GM21447 (cell line): Measurements from ENCODE around the gene ITSN2.
"Not testable (repeated sequence)": the region's sequence is repeated elsewhere in the genome, so short reads cannot be mapped to it uniquely, and the experiment has no call there.

Experiments used
- ATAC-seq: cut with Tn5 transposase; IDR thresholded peaks from one replicate; pipeline ENCODE4 v1.9.1; 2021; ENCODE audit not compliant: unreplicated experiment

The ITSN2 gene

DNA sequence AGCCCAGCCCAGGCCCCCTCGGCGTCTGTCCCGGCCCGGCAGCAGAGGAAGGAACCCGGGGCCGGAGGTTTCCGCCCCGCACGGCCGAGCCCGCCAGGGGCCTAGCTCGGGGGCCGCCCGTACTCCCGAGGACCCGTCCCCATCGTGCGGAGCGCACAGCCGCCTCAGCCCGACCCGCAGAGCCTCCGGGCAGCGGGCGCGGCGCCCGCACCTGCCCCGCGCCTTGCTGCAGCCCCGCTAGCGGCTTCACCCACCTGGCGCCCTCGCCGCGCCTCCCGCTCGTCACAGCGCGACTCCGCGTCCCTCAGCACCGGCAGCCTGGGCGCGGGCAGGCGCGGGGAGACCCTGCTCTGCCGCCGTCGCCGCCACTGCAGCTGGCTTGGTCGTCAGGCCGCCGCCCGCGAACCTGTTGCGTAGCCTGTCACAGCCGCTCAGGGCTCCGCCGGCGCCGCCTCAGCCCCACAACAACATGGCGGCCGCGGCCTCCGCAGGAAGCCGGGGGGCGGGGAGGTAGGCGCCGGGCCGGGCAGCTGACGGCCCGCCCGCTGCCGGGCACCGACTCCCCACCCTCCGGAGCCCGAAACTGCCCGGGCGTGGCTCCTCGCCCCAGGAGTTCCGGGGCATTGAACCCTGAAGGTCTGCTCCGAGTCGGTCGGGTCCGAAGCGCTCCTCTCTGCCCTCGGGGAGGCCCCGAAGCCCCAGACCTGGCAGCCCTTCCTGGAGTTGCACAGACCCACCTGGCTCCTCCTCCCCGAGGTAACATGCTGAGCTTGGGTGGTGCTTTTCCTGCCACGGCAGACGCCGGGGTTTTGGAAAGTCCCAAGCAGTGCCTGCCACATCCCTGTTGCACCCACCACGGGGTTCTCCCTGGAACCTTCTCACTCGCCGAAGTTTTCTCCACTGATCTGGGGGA is at the start of gene ITSN2:
TSS of gene ITSN2 (minus strand) at position 487 of the 913 bp plus-strand sequence. CDS start 32,454 bp downstream, outside the sequence.
- ATAC-seq: peak; percentile 66

DNA sequence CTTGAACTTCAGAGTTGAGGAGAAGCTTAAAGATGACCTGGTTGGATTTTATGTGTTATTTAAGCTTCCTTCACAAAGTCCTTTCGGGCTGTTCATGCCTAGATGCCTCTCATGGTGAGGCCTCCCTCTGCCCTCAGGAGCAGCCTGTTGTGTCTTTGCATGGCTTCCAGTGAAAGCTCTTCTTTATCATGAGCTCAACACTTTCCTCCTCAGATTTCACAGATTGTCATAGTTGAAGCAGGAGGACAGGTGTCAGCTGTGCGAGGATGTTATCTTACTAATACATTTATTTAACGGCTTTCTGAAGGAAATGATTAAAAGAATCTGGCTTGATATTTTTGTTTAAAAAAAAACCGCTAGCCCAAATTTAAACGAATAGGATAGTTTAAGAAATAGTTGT is 48.8 kb upstream of the ITSN2 start:
- ATAC-seq: no peak

DNA sequence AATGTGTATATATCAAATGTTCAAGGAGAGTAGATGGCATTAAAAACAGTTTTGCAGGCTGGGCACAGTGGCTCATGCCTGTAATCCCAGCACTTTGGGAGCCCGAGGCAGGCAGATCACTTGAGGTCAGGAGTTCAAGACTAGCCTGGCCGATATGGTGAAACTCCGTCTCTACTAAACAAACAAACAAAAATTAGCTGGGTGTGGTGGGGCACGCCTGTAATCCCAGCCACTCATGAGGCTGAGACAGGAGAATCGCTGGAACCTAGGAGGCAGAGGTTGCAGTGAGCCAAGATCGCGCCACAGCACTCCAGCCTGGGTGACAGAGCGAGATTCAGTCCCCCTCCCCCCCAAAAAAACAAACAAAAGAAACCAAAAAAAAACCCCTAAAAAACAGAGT is 48.4 kb upstream of the ITSN2 start:
- ATAC-seq: not testable (repeated sequence)

DNA sequence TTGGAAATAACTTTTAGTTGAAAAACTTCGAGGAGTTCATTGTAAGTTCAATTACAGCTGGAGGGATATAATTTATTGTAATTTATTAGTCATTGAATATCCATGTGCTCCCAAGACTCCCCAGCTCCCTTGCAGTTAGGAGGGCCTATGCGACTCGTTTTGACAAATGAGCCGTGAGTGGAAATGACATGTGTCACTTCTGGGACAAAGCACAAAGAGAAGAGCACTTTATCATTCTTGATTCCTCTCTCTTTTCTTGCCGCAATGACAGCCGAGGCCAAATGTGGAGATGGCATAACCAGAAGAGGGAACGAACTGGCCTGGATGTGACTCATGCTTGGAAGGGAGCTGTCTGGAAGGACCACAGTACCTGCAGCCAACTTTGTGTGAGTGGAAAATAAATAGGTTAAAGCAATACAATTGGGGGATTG is 44.2 kb upstream of the ITSN2 start:
- no peak for ATAC-seq

DNA sequence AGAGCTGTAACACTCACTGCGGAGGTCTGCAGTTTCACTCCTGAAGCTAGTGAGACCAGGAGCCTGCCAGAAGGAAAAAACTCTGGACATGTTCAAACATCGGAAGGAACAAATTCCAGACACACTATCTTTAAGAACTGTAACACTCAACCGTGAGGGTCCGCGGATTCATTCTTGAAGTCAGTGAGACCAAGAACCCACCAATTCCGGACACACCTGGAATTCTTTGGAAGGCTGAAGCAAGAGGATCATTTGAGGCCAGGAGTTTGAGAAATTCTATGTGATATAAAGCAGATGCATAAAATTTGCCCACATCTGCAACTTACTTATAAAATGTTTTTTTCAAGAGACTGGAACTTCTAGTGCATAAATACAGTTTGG is 43.5 kb upstream of the ITSN2 start:
- ATAC-seq: no peak

DNA sequence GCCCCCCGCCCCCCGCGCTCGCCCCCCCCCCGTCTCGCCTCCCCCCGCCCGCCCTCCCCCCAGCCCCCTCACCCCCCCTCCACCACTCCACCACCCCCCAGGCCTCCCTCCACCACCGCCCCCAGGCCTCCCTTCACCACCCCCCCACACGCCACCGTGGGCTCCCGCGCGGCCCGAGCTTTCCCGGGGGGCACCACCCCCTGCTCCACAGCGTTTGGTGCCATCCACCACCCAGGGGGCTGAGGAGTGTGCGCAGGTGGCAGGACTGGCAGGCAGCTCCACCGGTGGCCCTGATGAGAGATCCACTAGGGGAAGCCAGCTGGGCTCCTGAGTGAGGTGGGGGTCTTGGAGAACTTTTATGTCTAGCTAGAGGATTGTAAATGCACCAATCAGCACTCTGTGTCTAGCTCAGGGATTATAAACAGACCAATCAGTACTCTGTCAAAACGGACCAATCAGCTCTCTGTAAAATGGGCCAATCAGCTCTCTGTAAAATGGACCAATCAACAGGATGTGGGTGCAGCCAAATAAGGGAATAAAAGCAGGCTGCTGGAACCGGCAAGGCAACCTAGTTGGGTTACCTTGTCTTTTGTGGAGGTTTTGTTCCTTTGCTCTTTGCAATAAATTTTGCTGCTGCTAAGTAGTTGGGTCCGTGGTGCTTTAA is 43.0 kb upstream of the ITSN2 start:
- no peak for ATAC-seq

DNA sequence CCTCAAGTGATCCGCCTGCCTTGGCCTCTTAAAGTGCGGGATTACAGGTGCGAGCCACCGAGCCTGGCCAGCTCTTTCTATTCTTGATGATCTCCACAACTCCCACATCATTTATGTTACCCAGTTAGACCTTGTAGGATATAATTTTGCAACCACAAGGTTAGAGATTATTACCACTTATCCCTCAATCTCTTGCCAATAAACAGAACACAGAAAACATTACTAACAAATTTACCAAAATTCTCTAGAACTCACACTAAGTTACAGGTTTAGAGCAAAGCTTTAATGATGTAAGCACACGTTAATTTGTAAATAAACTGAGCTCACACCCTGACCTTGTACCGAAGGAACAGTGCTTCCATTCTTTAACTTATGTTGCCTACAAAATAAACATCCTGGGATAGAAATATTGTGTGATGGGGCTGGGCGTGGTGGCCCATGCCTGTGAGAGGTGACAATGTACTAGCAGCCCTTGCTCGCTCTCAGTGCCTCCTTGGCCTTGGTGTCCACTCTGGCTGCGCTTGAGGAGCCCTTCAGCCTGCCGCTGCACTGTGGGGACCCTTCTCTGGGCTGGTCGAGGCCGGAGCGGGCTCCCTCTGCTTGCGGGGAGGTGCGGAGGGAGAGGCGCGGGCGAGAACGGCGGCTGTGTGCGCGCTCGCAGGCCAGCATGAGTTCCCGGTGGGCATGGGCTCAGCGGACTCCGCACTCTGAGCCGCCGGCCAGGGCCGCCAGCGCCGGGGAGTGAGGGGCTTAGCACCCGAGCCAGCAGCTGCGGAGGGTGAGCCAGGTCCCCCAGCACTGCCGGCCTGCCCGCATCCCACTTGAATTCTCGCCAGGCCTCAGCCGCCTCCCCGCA is 42.1 kb upstream of the ITSN2 start:
- ATAC-seq: no peak

DNA sequence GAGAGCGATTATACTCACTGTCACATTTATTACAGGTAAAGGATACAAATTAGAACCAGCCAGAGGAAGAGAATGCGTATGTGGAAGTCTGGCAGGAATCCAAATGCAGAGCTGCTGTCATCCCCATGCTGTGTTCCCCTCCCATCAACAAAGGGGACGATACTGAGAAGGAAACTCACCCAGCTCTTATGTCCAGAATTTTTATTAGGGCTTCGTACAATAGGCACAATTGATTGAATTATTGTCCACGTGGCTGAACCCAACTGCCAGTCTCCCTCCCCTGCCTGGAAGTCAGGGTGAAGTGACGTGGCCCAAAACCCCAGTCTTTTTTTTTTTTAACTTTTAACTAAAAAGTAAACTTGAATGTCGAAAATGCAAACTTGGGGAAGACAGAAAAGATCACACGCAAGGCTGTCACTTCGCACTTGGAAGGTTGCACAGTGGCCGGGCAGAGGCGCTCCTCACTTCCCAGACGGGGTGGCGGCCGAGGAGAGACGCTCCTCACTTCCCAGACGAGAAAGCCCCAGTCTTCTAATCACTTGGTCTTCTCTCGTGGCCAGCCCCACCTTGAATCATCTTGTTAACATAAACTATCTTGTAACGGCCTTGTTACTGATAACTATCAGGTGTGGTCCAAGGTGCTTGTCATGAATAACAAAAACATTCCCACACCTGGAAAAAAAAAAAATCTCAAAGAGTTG is 40.0 kb upstream of the ITSN2 start:
- ATAC-seq: no peak

DNA sequence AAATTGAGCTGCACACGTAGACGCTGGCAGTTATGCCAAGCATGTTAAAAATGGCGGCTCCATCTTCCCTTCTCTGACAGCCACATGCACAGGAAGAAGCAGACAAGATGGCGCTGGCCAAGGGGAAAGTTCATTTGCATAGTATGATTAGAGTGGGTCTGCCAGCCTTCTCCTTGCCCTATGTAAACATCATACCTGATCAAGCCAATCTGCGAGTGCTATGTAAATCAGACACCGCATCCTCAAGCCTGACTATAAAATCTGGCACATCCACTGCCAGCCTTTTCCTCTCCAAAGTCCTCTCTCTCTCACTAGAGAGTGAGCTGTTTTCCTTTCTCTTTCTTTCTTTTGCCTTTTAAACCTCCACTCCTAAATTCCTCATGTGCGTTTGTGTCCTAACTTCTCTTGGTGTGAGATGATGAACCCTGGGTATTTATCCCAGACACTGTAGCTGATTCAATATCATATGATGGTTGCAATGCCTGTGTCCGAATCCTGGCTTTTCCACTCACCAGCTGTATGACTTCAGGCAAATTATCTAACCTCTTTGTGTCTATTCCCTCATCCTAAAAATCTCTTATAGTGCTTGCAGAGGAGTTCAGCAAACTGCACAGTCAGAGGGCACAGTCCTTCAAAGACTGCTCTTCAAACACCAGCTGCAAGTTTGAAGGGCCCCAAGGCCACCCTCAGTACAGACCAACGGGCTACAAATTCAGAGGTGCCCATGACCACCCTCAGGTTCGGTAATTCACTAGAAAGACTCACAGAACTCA is 39.3 kb upstream of the ITSN2 start:
- no peak for ATAC-seq

DNA sequence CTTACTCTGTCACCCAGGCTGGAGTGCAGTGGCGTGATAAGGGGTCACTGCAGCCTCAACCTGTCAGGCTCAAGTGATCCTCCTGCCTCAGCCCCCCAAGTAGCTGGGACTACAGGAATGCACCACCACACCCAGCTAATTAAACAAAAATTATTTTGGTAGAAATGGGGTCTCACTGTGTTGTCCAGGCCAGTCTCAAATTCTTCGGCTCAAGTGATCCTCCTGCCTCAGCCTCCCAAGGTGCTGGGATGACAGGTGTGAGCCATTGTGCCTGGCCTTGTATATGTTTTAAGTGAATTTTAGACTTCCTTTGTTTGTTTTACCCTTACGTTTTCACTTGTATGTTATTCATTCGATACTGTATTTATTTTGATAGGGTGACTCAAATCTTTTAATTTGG is 34.7 kb upstream of the ITSN2 start:
- no peak for ATAC-seq

DNA sequence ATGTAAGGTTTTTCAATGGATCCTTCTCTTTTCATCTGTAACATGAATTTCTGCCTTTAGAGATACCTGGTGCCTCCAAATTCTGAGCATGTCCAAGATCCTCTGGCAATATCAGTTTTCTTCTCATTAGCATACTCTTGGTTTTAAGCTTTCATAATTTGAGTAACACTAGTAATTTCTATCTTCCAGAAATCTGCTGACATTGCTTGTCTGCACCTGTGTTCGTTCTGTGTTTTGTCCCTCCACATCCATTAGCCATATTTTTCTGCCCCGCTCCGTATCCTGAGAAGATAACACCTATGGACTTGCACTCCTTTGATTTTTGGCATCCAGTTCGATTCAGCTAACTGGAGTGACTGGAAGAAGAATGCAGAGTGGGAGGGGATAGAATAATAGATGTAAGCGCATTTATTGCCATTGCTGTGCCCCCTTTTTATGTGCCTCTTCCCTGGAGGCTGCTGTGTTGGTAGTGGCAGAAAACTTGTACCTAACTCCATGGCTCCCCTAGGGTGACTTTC is 32.3 kb upstream of the ITSN2 start:
- no peak for ATAC-seq

DNA sequence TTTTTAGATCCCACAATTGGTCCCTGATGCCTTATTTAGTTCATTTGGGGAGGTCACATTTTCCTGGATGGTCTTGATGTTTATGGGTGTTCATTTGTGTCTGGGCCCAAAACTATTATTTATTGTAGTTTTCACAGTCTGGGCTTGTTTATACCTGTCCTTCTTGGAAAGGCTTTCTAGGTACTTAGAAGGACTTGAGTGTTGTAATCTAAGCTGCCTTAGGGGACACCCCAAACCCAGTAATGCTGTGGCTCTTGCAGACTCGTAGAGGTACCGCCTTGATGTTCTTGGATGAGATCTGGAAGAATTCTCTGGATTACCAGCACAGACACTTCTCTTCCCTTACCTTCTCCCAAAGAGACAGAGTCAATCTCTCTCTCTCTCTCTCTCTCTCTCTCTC is 25.0 kb upstream of the ITSN2 start:
- no peak for ATAC-seq

DNA sequence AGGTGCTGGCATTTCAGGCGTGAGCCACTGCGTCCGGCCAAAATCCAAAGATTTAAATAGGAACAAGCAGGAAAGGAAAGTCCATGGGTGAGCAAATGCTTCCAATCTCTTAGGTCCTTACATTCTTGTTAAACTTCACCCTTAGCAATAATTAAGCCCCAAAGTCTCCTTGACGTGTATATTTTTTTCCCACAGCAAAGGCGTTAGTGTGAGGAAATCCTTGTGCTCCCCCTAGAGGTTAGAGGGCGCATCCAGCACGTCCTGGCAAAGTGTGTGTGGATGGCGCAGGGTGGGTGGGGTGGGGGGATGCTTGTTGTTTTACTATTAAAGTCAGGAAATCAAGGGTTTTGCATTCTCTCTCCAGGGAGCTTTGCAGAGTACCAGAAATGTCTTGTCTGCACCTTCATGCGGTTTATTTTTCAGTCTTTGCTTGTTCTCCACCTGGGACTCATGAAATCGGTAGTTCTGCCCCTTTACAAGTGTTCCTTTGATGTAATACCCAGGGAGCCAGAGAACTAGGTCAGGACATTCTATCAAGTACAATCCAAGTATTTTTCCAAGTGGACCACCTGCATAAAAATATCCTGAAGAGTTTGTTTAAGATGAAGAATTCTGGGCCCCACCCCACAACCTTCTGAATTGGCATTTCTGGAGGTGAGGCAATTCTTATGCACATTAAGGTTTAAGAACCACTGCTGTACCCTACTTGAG is 22.2 kb upstream of the ITSN2 start:
- no peak for ATAC-seq

DNA sequence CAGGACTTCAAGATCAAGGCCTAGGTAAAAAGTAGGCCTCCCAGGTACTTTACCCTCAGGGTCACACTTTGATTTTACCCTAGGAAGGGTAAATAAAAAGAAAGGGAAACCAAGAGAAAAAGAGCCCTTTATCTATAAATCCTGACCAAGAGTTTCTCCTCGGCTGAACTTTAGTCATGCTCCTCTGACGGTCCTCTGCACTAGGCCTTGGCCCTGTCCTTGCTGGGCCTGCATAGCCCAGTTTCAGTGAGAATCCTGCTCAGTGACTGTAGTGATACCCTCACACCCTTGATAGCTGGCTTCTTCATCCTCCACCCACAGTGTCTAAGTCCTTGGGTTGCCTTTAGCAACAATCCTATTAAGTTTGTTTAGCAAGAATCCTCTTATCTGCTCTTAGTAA is 20.5 kb upstream of the ITSN2 start:
- no peak for ATAC-seq

DNA sequence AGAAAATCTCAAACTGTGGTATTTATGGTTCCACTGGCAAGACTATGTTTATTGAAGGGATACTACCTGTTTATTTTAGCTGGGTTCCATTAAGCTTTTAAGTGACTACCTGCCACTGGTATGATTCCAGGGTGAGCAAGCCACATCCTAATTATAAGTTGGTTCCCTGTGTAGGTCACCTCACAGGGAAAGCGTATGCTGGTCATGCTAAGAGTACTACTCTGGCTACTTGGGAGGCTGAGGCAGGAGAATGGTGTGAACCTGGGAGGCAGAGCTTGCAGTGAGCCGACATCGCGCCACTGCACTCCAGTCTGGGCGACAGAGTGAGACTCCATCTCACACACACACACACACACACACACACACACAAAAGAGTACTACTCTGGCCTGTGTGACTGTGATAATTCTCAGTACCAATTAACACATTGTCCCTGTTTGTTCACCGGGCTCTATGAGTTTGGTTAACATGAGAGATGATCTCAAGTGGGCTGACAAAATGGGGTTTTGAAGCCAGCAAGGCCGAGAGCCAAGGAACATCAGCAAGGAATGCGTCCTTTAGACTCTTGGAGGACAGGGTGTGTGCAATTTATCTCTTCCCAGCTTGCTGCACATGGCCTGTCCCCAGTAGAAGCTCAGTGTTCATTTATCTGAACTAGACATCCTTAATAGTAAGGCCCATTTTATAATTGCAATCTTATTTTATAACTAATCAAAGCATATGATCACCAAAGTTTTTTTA is 15.2 kb upstream of the ITSN2 start:
- no peak for ATAC-seq

DNA sequence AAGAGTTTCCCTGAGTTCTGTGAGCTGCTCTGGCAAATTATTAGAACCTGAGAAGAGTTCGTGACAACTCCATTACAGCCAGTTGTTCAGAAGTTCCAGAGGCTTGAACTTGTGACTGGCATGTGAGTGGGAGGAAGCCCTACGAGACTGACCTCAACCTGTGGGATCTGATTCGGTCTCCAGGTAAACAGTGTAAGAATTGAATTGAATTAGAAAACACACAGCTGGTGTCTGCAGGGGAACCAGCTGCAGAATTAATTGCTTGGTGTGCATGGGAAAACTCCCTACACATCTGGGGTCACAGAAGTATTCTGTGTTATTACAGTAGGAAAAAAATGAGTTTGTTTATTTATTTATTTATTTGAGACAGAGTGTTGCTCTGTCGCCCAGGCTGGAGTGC is 14.0 kb upstream of the ITSN2 start:
- ATAC-seq: no peak

DNA sequence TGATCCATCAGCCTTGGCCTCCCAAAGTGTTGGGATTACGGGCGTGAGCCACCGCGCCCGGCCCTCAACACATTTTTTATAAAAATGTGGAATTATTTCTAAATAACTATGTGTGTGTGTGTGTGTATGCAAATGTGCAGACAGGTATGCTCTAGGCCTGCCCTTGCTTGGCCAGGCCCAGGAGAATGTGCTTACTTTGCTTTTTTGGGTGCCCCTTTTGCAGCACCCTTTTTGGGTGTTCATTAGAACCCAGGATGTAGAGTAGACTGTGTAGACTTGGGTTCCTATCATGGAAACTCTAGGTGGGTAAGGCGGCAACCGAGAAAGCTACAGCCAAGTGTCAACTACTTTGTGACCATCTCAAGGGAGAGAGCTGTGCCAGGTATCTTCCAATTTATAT is 11.7 kb upstream of the ITSN2 start:
- no peak for ATAC-seq

DNA sequence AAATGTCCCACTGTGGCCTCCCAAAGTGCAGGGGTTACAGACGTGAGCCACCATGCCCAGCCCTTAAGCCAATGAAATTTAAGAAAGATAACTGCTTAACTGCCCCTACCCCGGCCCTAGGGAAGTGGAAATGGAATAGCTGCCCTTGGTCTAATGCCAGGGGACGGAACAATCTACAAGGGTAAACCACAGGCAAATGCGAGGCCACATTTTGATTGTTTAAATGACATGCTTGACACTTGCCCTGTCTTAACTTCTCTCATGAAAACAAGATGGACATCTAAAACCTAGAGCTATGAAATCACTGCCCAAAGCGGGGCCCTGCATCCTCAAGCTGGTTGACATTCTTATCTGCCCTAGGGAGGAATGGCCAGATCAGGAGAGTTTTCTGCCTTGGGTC is 5.5 kb upstream of the ITSN2 start:
- no peak for ATAC-seq

DNA sequence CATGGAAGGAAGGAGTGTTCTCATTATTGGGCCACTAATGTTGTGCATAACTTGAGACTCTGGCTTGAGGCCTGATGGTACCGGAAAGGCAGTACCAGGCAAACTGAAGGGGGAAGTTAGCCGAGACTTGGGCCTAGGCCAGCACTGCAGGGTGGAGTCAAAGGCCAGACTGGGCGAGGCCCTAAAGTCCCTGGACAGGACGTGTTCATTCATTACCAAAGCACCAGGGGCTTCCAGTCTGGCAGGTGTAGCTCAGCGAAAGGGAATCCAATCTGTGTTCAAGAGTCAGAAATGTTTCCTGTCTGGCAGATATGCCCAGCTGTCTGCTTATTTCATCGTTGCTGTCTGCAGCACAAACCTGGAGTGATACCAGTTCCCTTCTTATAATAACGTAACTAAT is 4.7 kb upstream of the ITSN2 start:
- peak; percentile 41 for ATAC-seq
